ENCODE data around the gene CACNA1C.

Gene CACNA1C

DNA sequence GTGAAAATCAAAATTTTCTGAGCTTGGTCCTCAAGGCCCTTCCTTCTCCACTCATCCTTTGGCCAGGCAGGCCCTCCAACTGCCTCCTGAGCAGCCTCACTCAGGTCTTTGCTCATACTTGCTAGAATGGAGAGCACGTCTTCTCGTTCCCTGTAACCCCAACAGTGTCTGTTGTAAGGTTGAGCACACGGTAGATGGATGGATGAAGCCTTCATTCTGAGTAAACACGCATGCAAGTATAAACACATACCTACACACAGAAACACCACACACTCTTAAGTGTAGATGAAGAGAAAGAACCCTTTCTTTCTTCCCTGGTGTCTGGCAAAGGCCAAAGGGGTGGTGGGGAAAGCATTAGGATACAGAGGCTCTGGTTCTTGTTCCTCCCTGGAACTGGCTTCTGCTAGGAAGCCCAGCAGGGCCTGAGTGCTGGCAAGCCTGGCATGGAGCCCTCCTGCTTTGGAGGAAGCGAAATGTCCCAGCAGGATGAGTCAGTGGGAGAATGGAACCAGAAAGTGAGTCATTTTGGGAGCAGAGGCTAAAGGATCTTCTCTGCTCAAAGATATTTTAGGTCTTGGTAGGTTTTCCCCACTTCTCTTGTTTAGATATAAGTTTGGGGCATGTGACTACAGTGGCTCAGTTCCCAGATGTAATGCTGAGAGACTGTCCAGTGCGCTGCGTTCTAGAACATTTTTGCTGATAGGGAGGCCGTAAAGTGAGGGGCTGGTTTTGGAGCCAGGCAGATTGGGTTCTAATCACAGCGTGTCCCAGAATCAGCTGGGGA lies 127.4 kb downstream of the CACNA1C start:
- Histone ChIP-seq H3K9me2 (replicated peaks; ENCODE audit: control insufficient read depth, low read length) (no peaks in the 10 kb centered on the region), H3K79me2 (ENCODE audit: control insufficient read depth, low read length) (no peaks in the 10 kb centered on the region), H3K4me2 (ENCODE audit: low read length) (no peak overlapping the region), H3K4me3 (ENCODE audit: low read length) (no peak overlapping the region), H4K20me1 (ENCODE audit: control insufficient read depth, insufficient read depth, low read depth, low read length) (no peaks in the 10 kb centered on the region), H3K27ac (ENCODE audit: low read depth, low read length) (no peak overlapping the region), H3K36me3 (ENCODE audit: control insufficient read depth, low read length) (no peaks in the 10 kb centered on the region), H3K9me3 (ENCODE audit: control insufficient read depth, insufficient read depth, low read length) (no peaks in the 10 kb centered on the region), H3F3A (ENCODE audit: control insufficient read depth, insufficient read depth) (no peaks in the 10 kb centered on the region), H3K27me3 (ENCODE audit: control insufficient read depth, low read length) (peaks cover 12% of the 10 kb centered on the region), H3K4me1 (ENCODE audit: control insufficient read depth, low read length) (no peaks in the 10 kb centered on the region)
- TF ChIP-seq, protein P1, sequence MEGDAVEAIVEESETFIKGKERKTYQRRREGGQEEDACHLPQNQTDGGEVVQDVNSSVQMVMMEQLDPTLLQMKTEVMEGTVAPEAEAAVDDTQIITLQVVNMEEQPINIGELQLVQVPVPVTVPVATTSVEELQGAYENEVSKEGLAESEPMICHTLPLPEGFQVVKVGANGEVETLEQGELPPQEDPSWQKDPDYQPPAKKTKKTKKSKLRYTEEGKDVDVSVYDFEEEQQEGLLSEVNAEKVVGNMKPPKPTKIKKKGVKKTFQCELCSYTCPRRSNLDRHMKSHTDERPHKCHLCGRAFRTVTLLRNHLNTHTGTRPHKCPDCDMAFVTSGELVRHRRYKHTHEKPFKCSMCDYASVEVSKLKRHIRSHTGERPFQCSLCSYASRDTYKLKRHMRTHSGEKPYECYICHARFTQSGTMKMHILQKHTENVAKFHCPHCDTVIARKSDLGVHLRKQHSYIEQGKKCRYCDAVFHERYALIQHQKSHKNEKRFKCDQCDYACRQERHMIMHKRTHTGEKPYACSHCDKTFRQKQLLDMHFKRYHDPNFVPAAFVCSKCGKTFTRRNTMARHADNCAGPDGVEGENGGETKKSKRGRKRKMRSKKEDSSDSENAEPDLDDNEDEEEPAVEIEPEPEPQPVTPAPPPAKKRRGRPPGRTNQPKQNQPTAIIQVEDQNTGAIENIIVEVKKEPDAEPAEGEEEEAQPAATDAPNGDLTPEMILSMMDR (IDR thresholded peaks at IDR 0.05; ENCODE audit: low read depth, low read length, poor library complexity, severe bottlenecking): no peak
- TF ChIP-seq EZH2phosphoT487 (IDR thresholded peaks at IDR 0.05; ENCODE audit: borderline replicate concordance, low read length): no peak

DNA sequence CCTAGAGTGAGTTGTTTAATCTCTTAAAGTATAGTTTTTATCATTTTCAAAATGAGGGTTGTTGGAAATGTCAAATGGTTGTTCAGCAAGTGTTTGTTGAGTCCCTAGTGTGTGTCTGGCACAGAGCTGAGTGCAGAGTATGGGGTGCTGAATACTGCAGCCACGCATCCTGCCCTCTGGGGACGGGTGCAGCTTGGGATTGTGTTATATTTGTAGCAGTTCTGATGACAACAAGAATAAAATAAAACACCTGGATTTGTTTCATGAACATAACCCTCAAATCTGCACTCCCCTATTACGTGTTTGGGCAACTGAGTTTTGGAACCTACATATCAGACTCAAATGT lies 127.9 kb downstream of the CACNA1C start:
- Histone ChIP-seq H4K20me1 (ENCODE audit: control insufficient read depth, insufficient read depth, low read depth, low read length) (no peaks in the 10 kb centered on the region), H3K27ac (ENCODE audit: low read depth, low read length) (no peak overlapping the region), H3K9me2 (replicated peaks; ENCODE audit: control insufficient read depth, low read length) (no peaks in the 10 kb centered on the region), H3K36me3 (ENCODE audit: control insufficient read depth, low read length) (no peaks in the 10 kb centered on the region), H3K27me3 (ENCODE audit: control insufficient read depth, low read length) (peaks cover 12% of the 10 kb centered on the region), H3F3A (ENCODE audit: control insufficient read depth, insufficient read depth) (no peaks in the 10 kb centered on the region), H3K79me2 (ENCODE audit: control insufficient read depth, low read length) (no peaks in the 10 kb centered on the region), H3K4me1 (ENCODE audit: control insufficient read depth, low read length) (no peaks in the 10 kb centered on the region), H3K4me2 (ENCODE audit: low read length) (no peak overlapping the region), H3K4me3 (ENCODE audit: low read length) (no peak overlapping the region), H3K9me3 (ENCODE audit: control insufficient read depth, insufficient read depth, low read length) (no peaks in the 10 kb centered on the region)
- TF ChIP-seq, protein P1 (IDR thresholded peaks at IDR 0.05; ENCODE audit: low read depth, low read length, poor library complexity, severe bottlenecking): no peak
- no peak for TF ChIP-seq EZH2phosphoT487 (IDR thresholded peaks at IDR 0.05; ENCODE audit: borderline replicate concordance, low read length)

DNA sequence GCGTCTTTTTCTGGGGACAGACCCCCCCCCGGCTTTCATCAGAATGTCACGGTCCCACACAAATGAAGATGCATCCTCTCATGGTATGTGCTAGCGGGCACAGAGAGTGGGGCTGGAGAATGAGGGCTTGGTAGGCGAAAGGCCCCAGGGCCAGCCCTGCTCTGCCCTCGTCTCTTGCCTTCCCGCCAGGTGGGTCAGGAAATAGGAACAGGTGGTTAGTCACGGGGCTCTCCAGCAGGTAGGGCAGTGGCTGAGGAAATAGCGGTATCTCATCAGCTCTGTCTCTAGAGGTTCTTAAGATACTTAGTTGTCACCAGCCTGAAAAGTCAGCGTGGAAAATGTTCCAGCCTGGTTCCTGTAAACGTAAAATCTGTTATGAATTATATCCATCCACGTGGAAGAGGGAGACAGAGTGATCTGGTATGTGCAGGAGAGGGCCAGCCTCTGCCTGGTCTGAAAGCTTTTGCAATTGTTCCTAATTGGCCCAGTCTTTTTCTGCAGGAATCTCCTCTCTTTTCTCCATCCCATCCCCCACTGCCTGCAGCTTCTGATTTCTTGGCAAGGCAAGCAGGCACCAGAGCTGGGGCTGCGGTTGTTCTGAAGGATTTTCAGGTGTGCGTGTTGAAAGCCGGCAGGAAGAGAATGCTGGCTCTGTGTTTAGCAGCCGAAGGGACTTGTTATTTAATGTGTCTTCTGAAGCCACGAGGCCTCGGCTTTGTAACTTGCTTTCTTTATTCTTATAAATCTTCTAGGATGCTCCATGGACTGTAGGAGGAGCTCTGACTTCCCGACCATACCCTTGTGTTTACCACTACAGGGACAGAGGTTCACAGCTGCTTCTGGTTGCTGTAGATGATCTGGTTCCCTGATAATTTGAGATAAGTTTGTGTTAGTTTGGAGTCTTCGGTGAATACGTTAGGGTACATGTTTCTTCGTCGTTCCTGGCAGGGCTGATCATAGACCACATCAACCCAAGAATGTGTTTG lies 131.1 kb downstream of the CACNA1C start:
- Histone ChIP-seq H3K4me3 (ENCODE audit: low read length) (no peak overlapping the region), H3K79me2 (ENCODE audit: control insufficient read depth, low read length) (no peaks in the 10 kb centered on the region), H3K9me3 (ENCODE audit: control insufficient read depth, insufficient read depth, low read length) (no peaks in the 10 kb centered on the region), H3K9me2 (replicated peaks; ENCODE audit: control insufficient read depth, low read length) (no peaks in the 10 kb centered on the region), H4K20me1 (ENCODE audit: control insufficient read depth, insufficient read depth, low read depth, low read length) (no peaks in the 10 kb centered on the region), H3K4me1 (ENCODE audit: control insufficient read depth, low read length) (peaks cover 18% of the 10 kb centered on the region), H3K4me2 (ENCODE audit: low read length) (no peak overlapping the region), H3K36me3 (ENCODE audit: control insufficient read depth, low read length) (no peaks in the 10 kb centered on the region), H3K27ac (ENCODE audit: low read depth, low read length) (no peak overlapping the region), H3F3A (ENCODE audit: control insufficient read depth, insufficient read depth) (0 out of 2 replicates have a peak, but pooled peaks cover 3% of the 10 kb centered on the region), H3K27me3 (ENCODE audit: control insufficient read depth, low read length) (peaks cover 6% of the 10 kb centered on the region; the same call in 1 of the 2 replicates)
- no peak for TF ChIP-seq EZH2phosphoT487 (IDR thresholded peaks at IDR 0.05; ENCODE audit: borderline replicate concordance, low read length)
- TF ChIP-seq, protein P1 (IDR thresholded peaks at IDR 0.05; ENCODE audit: low read depth, low read length, poor library complexity, severe bottlenecking): no peak

Data from DOHH2 (cell line).